ENCODE measurements around the gene ABHD15. TPM values are rescaled to one million over a fixed set of nuclear protein-coding genes. Genes with fewer than 3 reads are reported as not detected.

Gene ABHD15
- total RNA-seq, 1 donor from 2014 or later: 14.3 TPM

DNA sequence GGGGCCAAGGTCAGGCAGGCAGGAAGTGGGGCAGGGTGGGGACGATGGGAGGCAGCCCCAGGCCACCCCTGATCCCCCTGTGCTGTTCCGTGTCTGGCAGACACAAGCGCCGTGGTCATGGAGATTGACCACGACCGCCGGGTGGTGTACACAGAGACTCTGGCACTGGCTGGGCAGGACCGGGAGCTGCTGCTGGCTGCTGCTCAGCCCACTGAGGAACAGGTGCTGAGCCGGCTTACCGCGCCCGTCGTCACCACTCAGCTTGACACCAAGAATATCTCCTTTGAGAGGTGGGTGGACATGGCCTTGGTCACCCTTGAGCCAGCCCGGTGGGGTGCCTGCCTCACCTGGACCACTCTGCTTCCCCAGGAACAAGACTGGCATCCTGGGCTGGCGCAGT is 42.1 kb upstream of the ABHD15 start:
- DNase-seq (no peak), ATAC-seq (no peak)
- no peaks in the 10 kb centered on the region for H3K27me3 ChIP-seq (ENCODE audit: low read depth)
- H3K36me3 ChIP-seq: no peaks in the 10 kb centered on the region
- no peaks in the 10 kb centered on the region for H3K9me3 ChIP-seq
- TF ChIP-seq, protein P1, sequence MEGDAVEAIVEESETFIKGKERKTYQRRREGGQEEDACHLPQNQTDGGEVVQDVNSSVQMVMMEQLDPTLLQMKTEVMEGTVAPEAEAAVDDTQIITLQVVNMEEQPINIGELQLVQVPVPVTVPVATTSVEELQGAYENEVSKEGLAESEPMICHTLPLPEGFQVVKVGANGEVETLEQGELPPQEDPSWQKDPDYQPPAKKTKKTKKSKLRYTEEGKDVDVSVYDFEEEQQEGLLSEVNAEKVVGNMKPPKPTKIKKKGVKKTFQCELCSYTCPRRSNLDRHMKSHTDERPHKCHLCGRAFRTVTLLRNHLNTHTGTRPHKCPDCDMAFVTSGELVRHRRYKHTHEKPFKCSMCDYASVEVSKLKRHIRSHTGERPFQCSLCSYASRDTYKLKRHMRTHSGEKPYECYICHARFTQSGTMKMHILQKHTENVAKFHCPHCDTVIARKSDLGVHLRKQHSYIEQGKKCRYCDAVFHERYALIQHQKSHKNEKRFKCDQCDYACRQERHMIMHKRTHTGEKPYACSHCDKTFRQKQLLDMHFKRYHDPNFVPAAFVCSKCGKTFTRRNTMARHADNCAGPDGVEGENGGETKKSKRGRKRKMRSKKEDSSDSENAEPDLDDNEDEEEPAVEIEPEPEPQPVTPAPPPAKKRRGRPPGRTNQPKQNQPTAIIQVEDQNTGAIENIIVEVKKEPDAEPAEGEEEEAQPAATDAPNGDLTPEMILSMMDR (IDR thresholded peaks at IDR 0.05): no peak
- no peak overlapping the region for H3K4me3 ChIP-seq
- intact Hi-C loops (cut with DNase I): no loop called here
- no peak overlapping the region for H3K27ac ChIP-seq
- peaks cover 13% of the 10 kb centered on the region for H3K4me1 ChIP-seq

DNA sequence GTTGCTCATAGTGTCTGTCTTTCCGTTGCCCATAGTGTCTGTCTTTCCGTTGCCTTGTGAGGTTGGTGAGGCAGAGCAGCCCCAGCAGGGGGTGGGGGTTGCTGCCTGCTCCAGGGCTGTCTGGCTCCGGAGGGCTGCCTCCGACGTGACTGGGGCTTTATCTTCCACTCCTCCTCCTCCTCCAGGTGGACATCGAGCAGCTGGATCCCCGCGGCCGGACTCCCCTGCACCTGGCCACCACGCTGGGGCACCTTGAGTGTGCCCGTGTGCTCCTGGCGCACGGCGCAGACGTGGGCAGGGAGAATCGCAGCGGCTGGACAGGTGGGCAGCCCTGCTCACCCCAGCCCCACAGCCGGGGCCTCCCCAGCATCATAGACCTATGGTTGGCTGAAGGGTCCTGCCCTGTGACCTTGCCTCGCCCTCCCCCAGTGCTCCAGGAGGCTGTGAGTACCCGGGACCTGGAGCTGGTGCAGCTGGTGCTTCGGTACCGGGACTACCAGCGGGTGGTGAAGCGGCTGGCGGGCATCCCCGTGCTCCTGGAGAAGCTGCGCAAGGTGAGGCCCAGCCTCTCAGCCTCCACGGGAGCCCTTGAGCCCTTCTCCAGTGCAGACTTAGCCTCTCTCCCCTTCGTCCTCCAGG is 40.8 kb upstream of the ABHD15 start:
- peaks cover under 1% of the 10 kb centered on the region for H3K4me1 ChIP-seq
- DNase-seq: no peak
- H3K36me3 ChIP-seq: no peaks in the 10 kb centered on the region
- no peak overlapping the region for H3K4me3 ChIP-seq
- H3K9me3 ChIP-seq: no peaks in the 10 kb centered on the region
- intact Hi-C loops (cut with DNase I): no loop called here
- no peak for ATAC-seq
- H3K27me3 ChIP-seq (ENCODE audit: low read depth): no peaks in the 10 kb centered on the region
- no peak overlapping the region for H3K27ac ChIP-seq
- TF ChIP-seq, protein P1 (IDR thresholded peaks at IDR 0.05): no peak

DNA sequence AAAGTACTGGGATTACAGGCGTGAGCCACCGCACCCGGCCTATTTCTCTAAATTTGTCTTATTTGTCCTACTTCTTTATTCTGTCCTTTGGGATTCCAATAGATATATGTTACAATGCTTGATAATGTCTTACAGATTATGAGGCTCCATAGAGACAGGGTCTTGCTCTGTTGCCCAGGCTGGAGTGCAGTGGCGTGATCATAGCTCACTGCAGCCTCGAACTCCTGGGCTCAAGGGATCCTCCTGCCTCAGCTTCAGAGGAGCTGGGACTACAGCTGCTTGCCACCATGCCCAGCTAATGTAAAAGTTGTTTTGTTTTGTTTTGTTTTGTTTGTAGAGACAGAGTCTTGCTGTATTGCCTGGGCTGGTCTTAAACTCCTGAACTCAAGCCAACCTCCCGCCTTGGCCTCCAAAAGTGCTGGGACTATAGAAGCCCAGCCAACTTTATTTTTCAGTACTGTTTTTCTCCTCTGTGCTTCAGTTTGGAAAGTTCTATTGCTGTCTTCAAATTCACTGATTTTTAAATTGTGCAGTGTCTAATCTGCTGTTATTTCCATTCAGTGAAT is 36.4 kb upstream of the ABHD15 start:
- DNase-seq: no peak
- intact Hi-C loops (cut with DNase I): no loop called here

DNA sequence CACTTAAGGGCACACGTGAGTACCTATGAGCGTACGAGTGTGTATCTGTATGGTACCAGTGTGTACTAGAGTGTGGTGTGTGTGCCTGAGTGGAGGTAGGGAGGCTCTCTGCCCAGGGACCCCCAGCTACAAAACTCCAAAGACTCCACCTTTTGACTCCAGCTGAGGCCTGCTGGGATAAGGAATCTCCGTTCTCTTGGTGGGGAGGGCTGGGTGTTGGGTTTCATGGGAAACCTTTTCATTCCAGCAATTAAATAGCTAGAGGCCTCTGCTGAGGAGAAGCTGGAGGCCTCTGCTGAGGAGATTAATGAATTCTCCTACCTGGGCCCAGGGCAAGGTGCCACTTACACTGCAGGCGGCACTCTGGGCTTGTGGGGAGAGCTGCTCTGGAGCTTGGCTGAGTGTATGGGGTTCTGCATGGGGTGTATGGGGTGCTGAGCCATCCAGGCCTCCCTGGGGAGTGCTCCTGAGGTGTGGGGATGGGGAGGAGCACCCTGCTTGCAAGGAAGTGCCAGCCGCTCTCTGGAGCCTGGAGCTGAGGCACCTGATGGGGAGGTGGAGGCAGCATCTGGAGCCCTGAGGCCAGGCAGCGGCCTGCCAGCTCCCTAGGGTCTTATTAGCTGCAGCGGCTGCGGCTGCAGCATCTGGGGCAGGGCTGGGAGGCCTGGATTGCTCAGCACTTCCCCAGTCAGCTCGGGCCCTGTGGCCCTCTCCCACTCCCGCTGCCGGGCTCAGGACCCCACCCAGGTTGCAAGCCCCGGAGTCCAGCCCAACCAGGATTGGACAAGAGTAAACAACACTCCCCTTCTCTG is 30.7 kb upstream of the ABHD15 start:
- ATAC-seq (no peak), DNase-seq (no peak)
- intact Hi-C loops (cut with DNase I): no loop called here

More for the DNA sequence above, 36.4 kb upstream of the ABHD15 start:
- TF ChIP-seq, protein P1 (IDR thresholded peaks at IDR 0.05): no peak
- no peak for ATAC-seq
- H3K4me1 ChIP-seq: no peaks in the 10 kb centered on the region
- H3K36me3 ChIP-seq: no peaks in the 10 kb centered on the region
- H3K27ac ChIP-seq: no peak overlapping the region
- no peaks in the 10 kb centered on the region for H3K27me3 ChIP-seq (ENCODE audit: low read depth)
- no peak overlapping the region for H3K4me3 ChIP-seq
- no peaks in the 10 kb centered on the region for H3K9me3 ChIP-seq

DNA sequence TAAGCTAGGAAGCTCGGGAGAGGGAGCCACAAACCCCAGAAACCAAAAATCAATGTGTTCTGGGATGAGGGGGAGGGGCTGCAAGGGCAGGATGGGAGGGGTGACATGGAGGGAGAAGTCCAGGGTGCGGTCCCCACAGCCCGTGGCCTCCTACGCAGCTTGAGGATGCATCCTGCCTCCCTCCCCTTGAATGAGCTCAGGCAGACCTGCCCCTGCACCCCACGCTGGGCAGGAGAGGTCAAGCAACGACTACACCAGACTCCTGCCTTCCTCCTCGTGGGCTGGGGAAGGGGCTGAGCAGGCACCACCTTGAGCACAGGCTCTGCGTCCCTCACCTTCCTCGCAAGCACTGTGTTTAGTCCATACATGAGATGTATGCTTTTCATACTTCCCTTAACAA is 30.0 kb upstream of the ABHD15 start:
- ATAC-seq: no peak
- Histone ChIP-seq H3K4me1 (peaks cover 17% of the 10 kb centered on the region), H3K27me3 (ENCODE audit: low read depth) (no peaks in the 10 kb centered on the region), H3K9me3 (no peaks in the 10 kb centered on the region), H3K4me3 (no peak overlapping the region), H3K36me3 (no peaks in the 10 kb centered on the region), H3K27ac (no peak overlapping the region)
- intact Hi-C loops (cut with DNase I): no loop called here
- DNase-seq: no peak
- TF ChIP-seq, protein P1 (IDR thresholded peaks at IDR 0.05): no peak

More for the DNA sequence above, 30.7 kb upstream of the ABHD15 start:
- TF ChIP-seq, protein P1 (IDR thresholded peaks at IDR 0.05): no peak
- no peak overlapping the region for H3K27ac ChIP-seq
- no peak overlapping the region for H3K4me3 ChIP-seq
- H3K9me3 ChIP-seq: no peaks in the 10 kb centered on the region
- peaks cover 10% of the 10 kb centered on the region for H3K4me1 ChIP-seq
- no peaks in the 10 kb centered on the region for H3K36me3 ChIP-seq
- H3K27me3 ChIP-seq (ENCODE audit: low read depth): no peaks in the 10 kb centered on the region

Data from lower lobe of right lung (tissue), 2 donors.